Measurements from ENCODE around the gene SULT6B1. TPM values are rescaled to one million over a fixed set of nuclear protein-coding genes. Genes with fewer than 3 reads are reported as not detected.
"Not testable (repeated sequence)": the region's sequence is repeated elsewhere in the genome, so short reads cannot be mapped to it uniquely, and the experiment has no call there.

Gene SULT6B1
- total and polyA plus RNA-seq, 2 donors (not counting 3 experiments of a cell fraction or from before 2014, with no cell fraction given): not detected

DNA sequence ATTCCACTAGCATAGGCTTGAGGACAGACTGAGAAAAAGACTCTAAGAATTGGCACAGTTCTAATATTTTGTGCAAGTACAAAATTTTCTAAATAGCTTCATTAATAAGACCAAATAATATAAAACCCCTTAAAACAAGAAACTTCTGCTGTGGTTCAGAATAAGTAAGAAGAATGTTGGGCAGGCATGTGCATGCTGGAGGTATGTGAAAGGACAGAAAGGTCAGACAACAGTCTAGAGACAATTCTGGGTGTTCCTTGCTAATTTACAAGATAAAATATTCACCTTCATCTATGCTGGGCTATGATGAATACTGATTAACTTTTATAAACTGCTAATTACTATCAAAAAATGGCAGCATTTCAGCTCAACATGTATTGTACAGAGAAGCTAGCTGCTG, 22.7 kb upstream of the SULT6B1 start:
- Histone ChIP-seq H4K20me1 (replicated peaks; ENCODE audit: control insufficient read depth, extremely low read depth, insufficient read depth, low read length) (no peaks in the 10 kb centered on the region), H3K4me3 (replicated peaks in 1 of 3; ENCODE audit: insufficient read depth in 1 of 3, low read depth in 1 of 3, low read length in 3 of 3) (no peak overlapping the region), H3K36me3 (ENCODE audit: control insufficient read depth in 2 of 2, extremely low read depth in 1 of 2, insufficient read depth in 2 of 2, low read length in 2 of 2) (peaks cover 3 to 18% of the 10 kb centered on the region in 2 experiments), H3K27ac (ENCODE audit: insufficient read depth, low read depth, low read length) (no peak overlapping the region), H3K27me3 (ENCODE audit: control insufficient read depth in 2 of 2, insufficient read depth in 2 of 2, low read length in 2 of 2) (no peaks in the 10 kb centered on the region), H3K4me2 (ENCODE audit: insufficient read depth, low read length) (no peak overlapping the region), H2AFZ (ENCODE audit: low read depth, low read length) (no peak overlapping the region), H3K9ac (replicated peaks; ENCODE audit: extremely low read depth, insufficient read depth, low read length) (no peak overlapping the region), H3K9me1 (replicated peaks; ENCODE audit: control insufficient read depth, extremely low read depth, insufficient read depth, low read length) (no peaks in the 10 kb centered on the region), H3K4me1 (ENCODE audit: control insufficient read depth, extremely low read depth, insufficient read depth, low read length) (no peaks in the 10 kb centered on the region), H3K9me3 (replicated peaks; ENCODE audit: control insufficient read depth, insufficient read depth, low read length) (no peaks in the 10 kb centered on the region), H3K79me2 (ENCODE audit: control insufficient read depth, insufficient read depth, low read length) (peaks cover 32% of the 10 kb centered on the region)
- no TSS peak for BruUV-seq (replicated peaks)
- DNase-seq (ENCODE audit: low read depth, low spot score) (no peak), FAIRE-seq (no peak)
- dilution Hi-C loops (cut with MboI; ENCODE audit: extremely low pct_ligation_motif_present, low sequenced_read_pairs) (no loop called here), intact Hi-C loops (cut with micrococcal nuclease) (no loop called here)
- ChIA-PET POLR2A (no interaction called here), CTCF (interaction anchor here (1.0 to 1.4 kb wide), 5 partner anchors 9 to 43 kb away, joined by 3 to 5 read pairs (median 3); no protein-coding TSS in a partner anchor)
- TF ChIP-seq JUN (IDR thresholded peaks at IDR 0.05; ENCODE audit: borderline replicate concordance, insufficient read depth, insufficient read length, low read depth): no peak
- TF ChIP-seq FOS (IDR thresholded peaks at IDR 0.05; ENCODE audit: borderline replicate concordance, insufficient read depth, low read length): no peak
- TF ChIP-seq POLR2AphosphoS5 (IDR thresholded peaks at IDR 0.05; ENCODE audit: insufficient read depth, low read depth, low read length): no peak
- no peak for TF ChIP-seq MYC (IDR thresholded peaks at IDR 0.05; ENCODE audit: low read depth, low read length)
- no peak for TF ChIP-seq EZH2 (IDR thresholded peaks at IDR 0.05; ENCODE audit: borderline replicate concordance, low read depth, low read length, severe bottlenecking)
- no peak for TF ChIP-seq POLR2A (IDR thresholded peaks at IDR 0.05; ENCODE audit: low read depth, low read length)
- TF ChIP-seq, protein P1, sequence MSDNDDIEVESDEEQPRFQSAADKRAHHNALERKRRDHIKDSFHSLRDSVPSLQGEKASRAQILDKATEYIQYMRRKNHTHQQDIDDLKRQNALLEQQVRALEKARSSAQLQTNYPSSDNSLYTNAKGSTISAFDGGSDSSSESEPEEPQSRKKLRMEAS (IDR thresholded peaks at IDR 0.05; ENCODE audit: insufficient read depth, insufficient read length): no peak
- TF ChIP-seq, protein P2, sequence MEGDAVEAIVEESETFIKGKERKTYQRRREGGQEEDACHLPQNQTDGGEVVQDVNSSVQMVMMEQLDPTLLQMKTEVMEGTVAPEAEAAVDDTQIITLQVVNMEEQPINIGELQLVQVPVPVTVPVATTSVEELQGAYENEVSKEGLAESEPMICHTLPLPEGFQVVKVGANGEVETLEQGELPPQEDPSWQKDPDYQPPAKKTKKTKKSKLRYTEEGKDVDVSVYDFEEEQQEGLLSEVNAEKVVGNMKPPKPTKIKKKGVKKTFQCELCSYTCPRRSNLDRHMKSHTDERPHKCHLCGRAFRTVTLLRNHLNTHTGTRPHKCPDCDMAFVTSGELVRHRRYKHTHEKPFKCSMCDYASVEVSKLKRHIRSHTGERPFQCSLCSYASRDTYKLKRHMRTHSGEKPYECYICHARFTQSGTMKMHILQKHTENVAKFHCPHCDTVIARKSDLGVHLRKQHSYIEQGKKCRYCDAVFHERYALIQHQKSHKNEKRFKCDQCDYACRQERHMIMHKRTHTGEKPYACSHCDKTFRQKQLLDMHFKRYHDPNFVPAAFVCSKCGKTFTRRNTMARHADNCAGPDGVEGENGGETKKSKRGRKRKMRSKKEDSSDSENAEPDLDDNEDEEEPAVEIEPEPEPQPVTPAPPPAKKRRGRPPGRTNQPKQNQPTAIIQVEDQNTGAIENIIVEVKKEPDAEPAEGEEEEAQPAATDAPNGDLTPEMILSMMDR (IDR thresholded peaks at IDR 0.05; ENCODE audit: extremely low read depth in 1 of 2, insufficient read depth in 1 of 2, low read depth in 1 of 2, low read length in 2 of 2): no peak
- no peak for TF ChIP-seq GATA2 (IDR thresholded peaks at IDR 0.05; ENCODE audit: insufficient read depth, insufficient read length, low read depth, low read length)

DNA sequence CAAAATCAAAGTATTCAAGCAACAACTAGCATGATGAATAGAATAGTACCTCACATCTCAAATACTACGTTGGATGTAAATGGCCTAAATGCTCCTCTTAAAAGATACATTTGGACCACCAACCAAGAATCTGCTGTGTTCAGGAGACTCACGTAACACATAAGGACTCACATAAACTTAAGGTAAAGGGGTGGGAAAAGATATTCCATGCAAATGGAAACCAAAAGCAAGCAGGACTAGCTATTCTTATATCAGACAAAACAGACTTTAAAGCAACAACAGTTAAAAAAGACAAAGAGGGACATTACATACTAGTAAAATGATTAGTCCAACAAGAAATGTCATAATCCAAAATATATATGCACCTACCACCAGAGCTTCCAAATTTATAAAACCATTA, 18.3 kb upstream of the SULT6B1 start:
- H2AFZ ChIP-seq (ENCODE audit: low read depth, low read length); CTCF ChIA-PET; H3K9me1 ChIP-seq (replicated peaks; ENCODE audit: control insufficient read depth, extremely low read depth, insufficient read depth, low read length); POLR2A ChIA-PET; FAIRE-seq; DNase-seq (ENCODE audit: low read depth, low spot score); dilution Hi-C loops (cut with MboI; ENCODE audit: extremely low pct_ligation_motif_present, low sequenced_read_pairs); BruUV-seq (replicated peaks); H3K4me3 ChIP-seq (replicated peaks in 1 of 3; ENCODE audit: insufficient read depth in 1 of 3, low read depth in 1 of 3, low read length in 3 of 3); H3K4me1 ChIP-seq (ENCODE audit: control insufficient read depth, extremely low read depth, insufficient read depth, low read length); intact Hi-C loops (cut with micrococcal nuclease); H3K27ac ChIP-seq (ENCODE audit: insufficient read depth, low read depth, low read length); H3K9ac ChIP-seq (replicated peaks; ENCODE audit: extremely low read depth, insufficient read depth, low read length); H4K20me1 ChIP-seq (replicated peaks; ENCODE audit: control insufficient read depth, extremely low read depth, insufficient read depth, low read length); H3K27me3 ChIP-seq (ENCODE audit: control insufficient read depth in 2 of 2, insufficient read depth in 2 of 2, low read length in 2 of 2); H3K4me2 ChIP-seq (ENCODE audit: insufficient read depth, low read length); H3K9me3 ChIP-seq (replicated peaks; ENCODE audit: control insufficient read depth, insufficient read depth, low read length): not testable (repeated sequence)
- Histone ChIP-seq H3K79me2 (ENCODE audit: control insufficient read depth, insufficient read depth, low read length) (peaks cover 37% of the 10 kb centered on the region), H3K36me3 (ENCODE audit: control insufficient read depth in 2 of 2, extremely low read depth in 1 of 2, insufficient read depth in 2 of 2, low read length in 2 of 2) (peaks cover 9 to 17% of the 10 kb centered on the region in 2 experiments)
